ENCODE data around the gene RALGPS1. TPM values are rescaled to one million over a fixed set of nuclear protein-coding genes. Genes with fewer than 3 reads are reported as not detected.

The RALGPS1 gene
- total and polyA plus RNA-seq, 2 of the 8 experiments (the other 6 are each of a cell fraction or from before 2014, with no cell fraction given), result 20.0 to 23.5 TPM

DNA sequence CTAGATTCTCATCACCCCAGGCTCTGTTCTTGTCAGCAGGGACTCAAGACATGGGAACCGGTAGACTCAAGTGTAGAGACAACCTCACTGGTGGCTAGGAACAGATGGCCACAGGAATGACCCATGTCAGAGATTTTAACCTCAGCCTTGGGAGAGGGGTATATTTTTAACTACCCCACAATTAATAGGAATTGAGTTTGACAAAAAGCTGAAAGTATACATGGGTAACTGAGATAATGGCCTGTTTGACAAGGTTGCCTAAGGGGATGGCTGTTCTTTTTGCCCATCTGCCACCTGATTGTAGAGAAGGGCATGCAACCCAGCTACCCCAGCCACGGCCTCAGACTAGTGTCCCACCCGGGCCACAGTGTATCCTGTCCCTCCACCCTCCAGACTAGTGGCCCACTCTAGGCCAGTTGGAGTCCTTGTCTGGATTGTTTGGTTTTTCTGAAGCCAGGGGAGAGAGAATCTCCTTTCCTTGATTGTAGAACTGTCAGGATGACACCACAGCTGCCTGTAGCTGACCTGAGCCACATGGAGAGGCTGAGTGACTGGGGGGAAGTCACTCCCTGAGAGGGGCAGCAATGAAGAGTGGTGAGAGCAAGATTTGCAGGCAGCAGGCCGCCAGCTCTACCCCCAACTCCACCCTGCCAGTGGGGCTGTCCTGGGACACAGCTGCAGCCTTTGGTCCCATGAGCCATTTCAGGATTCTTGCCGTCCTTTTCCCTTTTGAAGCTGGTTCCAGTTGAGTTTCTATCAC is 222.5 kb downstream of the RALGPS1 start:
- no peak overlapping the region for H3K27ac ChIP-seq (ENCODE audit: low read depth, low read length)
- H3K4me3 ChIP-seq (ENCODE audit: extremely low read depth in 1 of 4, insufficient read depth in 2 of 4, low read depth in 3 of 4, low read length in 4 of 4), result no peak overlapping the region
- H3K9me3 ChIP-seq (ENCODE audit: insufficient read depth in 2 of 2, low read depth in 1 of 2, low read length in 1 of 2), result no peaks in the 10 kb centered on the region
- no peak overlapping the region for H2BK20ac ChIP-seq (ENCODE audit: low read length)
- no peak overlapping the region for H2AK5ac ChIP-seq (ENCODE audit: low read depth, low read length)
- FAIRE-seq (no peak), DNase-seq (ENCODE audit: low read depth in 1 of 2, low spot score in 2 of 2) (no peak)
- POLR2A ChIA-PET (ENCODE audit: partially characterized antibody), result interaction anchor here (1.7 kb wide), 1 partner anchor 14 kb away, joined by 5 read pairs; no protein-coding TSS in a partner anchor
- H3K23ac ChIP-seq (ENCODE audit: insufficient read length), result no peak overlapping the region
- no peak overlapping the region for H3K18ac ChIP-seq (ENCODE audit: extremely low read depth, low read length)
- no peak overlapping the region for H2AFZ ChIP-seq (ENCODE audit: low read length)
- H3K4me2 ChIP-seq (ENCODE audit: insufficient read depth in 1 of 2, low read depth in 2 of 2, low read length in 2 of 2), result no peak overlapping the region
- H4K91ac ChIP-seq (replicated peaks; ENCODE audit: insufficient read length, low read length), result no peak overlapping the region
- 67% methylated on average over 3 of the region's 5 CpGs; no CpG with 5 or more reads in 1 of the 2 experiments for WGBS, 2 experiments (ENCODE audit: extremely low coverage in 1 of 2, insufficient coverage in 1 of 2, insufficient read length in 1 of 2, insufficient replicate concordance in 2 of 2, low coverage in 1 of 2, low lambda C conversion rate in 2 of 2, missing lambda C conversion rate in 1 of 2)
- H3K36me3 ChIP-seq (ENCODE audit: control insufficient read depth in 2 of 4, insufficient read depth in 4 of 4, low read length in 3 of 4), result no peaks in the 10 kb centered on the region
- CTCF ChIA-PET (ENCODE audit: partially characterized antibody), result interaction anchor here (0.7 to 2.0 kb wide), 14 partner anchors 9 to 221 kb away, joined by 3 to 9 read pairs (median 4); no protein-coding TSS in a partner anchor
- H4K8ac ChIP-seq (ENCODE audit: extremely low read depth, insufficient read depth, low read length), result no peak overlapping the region
- H3K27me3 ChIP-seq (replicated peaks in 1 of 4; ENCODE audit: control insufficient read depth in 3 of 4, extremely low read depth in 1 of 4, insufficient read depth in 3 of 4, low read length in 3 of 4), result no peaks in the 10 kb centered on the region; a peak in 1 of 7 replicates
- H3K4ac ChIP-seq (replicated peaks; ENCODE audit: insufficient read length, low read depth, low read length), result no peak overlapping the region
- H4K20me1 ChIP-seq (replicated peaks in 1 of 2; ENCODE audit: control insufficient read depth in 1 of 2, insufficient read depth in 2 of 2, low read length in 2 of 2), result peaks cover 0 to 3% of the 10 kb centered on the region in 2 experiments
- H3K56ac ChIP-seq (replicated peaks; ENCODE audit: insufficient read length, low read depth, low read length), result no peak overlapping the region
- H2BK120ac ChIP-seq (replicated peaks; ENCODE audit: low read depth, low read length), result no peak overlapping the region
- H3K4me1 ChIP-seq (replicated peaks in 1 of 4; ENCODE audit: control insufficient read depth in 3 of 4, insufficient read depth in 4 of 4, low read length in 3 of 4), result peaks cover 5 to 14% (median 10%) of the 10 kb centered on the region in 4 experiments
- H3K23me2 ChIP-seq (ENCODE audit: low read depth, low read length), result no peaks in the 10 kb centered on the region
- H2BK15ac ChIP-seq (ENCODE audit: low read length), result no peak overlapping the region
- H3K79me2 ChIP-seq (ENCODE audit: control insufficient read depth in 1 of 2, insufficient read depth in 2 of 2, low read length in 2 of 2), result no peaks in the 10 kb centered on the region
- no peak overlapping the region for H3K14ac ChIP-seq (ENCODE audit: insufficient read length)
- H4K5ac ChIP-seq (ENCODE audit: insufficient read length, low read depth, low read length), result no peak overlapping the region
- H3K9ac ChIP-seq (replicated peaks in 1 of 4; ENCODE audit: extremely low read depth in 1 of 4, low read depth in 3 of 4, low read length in 3 of 4), result no peak overlapping the region
- H3K79me1 ChIP-seq (ENCODE audit: low read depth, low read length), result no peaks in the 10 kb centered on the region
- H2BK5ac ChIP-seq (ENCODE audit: low read depth, low read length), result no peak overlapping the region; the same call in 1 of the 2 replicates
- no peak overlapping the region for H2BK12ac ChIP-seq (ENCODE audit: low read depth, low read length)
- TF ChIP-seq TEAD4 (IDR thresholded peaks at IDR 0.05; ENCODE audit: low read depth, low read length) (no peak), EP300 (IDR thresholded peaks at IDR 0.05; ENCODE audit: borderline replicate concordance in 1 of 2, low read depth in 2 of 2, low read length in 2 of 2) (no peak), RFX5 (IDR thresholded peaks at IDR 0.05; ENCODE audit: borderline replicate concordance, low read depth, low read length) (no peak), JUN (IDR thresholded peaks at IDR 0.05; ENCODE audit: low read depth, low read length) (no peak), SUZ12 (IDR thresholded peaks at IDR 0.05; ENCODE audit: low read length) (no peak), SRF (IDR thresholded peaks at IDR 0.05; ENCODE audit: low read depth, low read length) (no peak), RNF2 (IDR thresholded peaks at IDR 0.05; ENCODE audit: borderline replicate concordance, low read depth, low read length, missing control alignments, poor library complexity, severe bottlenecking) (no peak), CHD2 (IDR thresholded peaks at IDR 0.05; ENCODE audit: low read length) (no peak), SIX5 (IDR thresholded peaks at IDR 0.05; ENCODE audit: low read depth, low read length) (no peak), BRCA1 (IDR thresholded peaks at IDR 0.05; ENCODE audit: low read depth, low read length) (no peak), BCL11A (IDR thresholded peaks at IDR 0.05; ENCODE audit: low read depth in 2 of 2, low read length in 2 of 2) (no peak), CTBP2 (IDR thresholded peaks at IDR 0.05; ENCODE audit: borderline replicate concordance, insufficient read depth, insufficient read length, low read length) (no peak)

Data from H1 (cell line).